PFSK-1 (cell line): Measurements from ENCODE around the gene TMC3.

ENCODE experiments used
- FOXP2 ChIP-seq: optimal IDR thresholded peaks from 2 replicates; pipeline ENCODE3; 2011; ENCODE audit warnings: borderline replicate concordance, control low read depth, inconsistent platforms; ENCODE audit not compliant: insufficient read depth; ENCODE audit errors: extremely low read length, extremely low read depth
- POLR2AphosphoS5 ChIP-seq: IDR thresholded peaks from 2 replicates; pipeline ENCODE4 v1.6.1; 2012; ENCODE audit warnings: low read depth, mild to moderate bottlenecking, control low read depth, low read length, moderate library complexity
- REST ChIP-seq, 2 experiments: IDR thresholded peaks; 2 replicates each; pipeline versions ENCODE4 v1.6.1 to v1.8.0; 2011 to 2012; ENCODE audit warnings: low read depth in 2 of 2, low read length in 2 of 2, control low read depth in 1 of 2, inconsistent platforms in 1 of 2, mild to moderate bottlenecking in 1 of 2, moderate library complexity in 1 of 2; ENCODE audit not compliant: insufficient read depth in 1 of 2
- SIN3A ChIP-seq: IDR thresholded peaks from 2 replicates; pipeline ENCODE4 v1.6.1; 2012; ENCODE audit warnings: mild to moderate bottlenecking, low read length, moderate library complexity, borderline replicate concordance; ENCODE audit not compliant: insufficient read depth
- TAF1 ChIP-seq: IDR thresholded peaks from 2 replicates; pipeline ENCODE4 v1.6.1; 2012; ENCODE audit warnings: low read length, control low read depth, borderline replicate concordance; ENCODE audit not compliant: insufficient read depth

TMC3 gene

GRCh38 chr15:81413851-81414250 is 39.8 kb upstream of the TMC3 start:
- TF ChIP-seq REST (IDR thresholded peaks at IDR 0.05; ENCODE audit: insufficient read depth in 1 of 2, low read depth in 2 of 2, low read length in 2 of 2) (no peak), SIN3A (no peak), FOXP2 (no peak)

GRCh38 chr15:81411969-81412633 is 38.1 kb upstream of the TMC3 start:
- TF ChIP-seq POLR2AphosphoS5 (no peak), REST (IDR thresholded peaks at IDR 0.05; ENCODE audit: insufficient read depth in 1 of 2, low read depth in 2 of 2, low read length in 2 of 2) (no peak), SIN3A (no peak), FOXP2 (no peak), TAF1 (no peak)

- no peak for TF ChIP-seq POLR2AphosphoS5
- no peak for TF ChIP-seq FOXP2
- TF ChIP-seq REST (IDR thresholded peaks at IDR 0.05; ENCODE audit: insufficient read depth in 1 of 2, low read depth in 2 of 2, low read length in 2 of 2): no peak
- TF ChIP-seq SIN3A: no peak
- no peak for TF ChIP-seq TAF1
These were observed 37.0 kb upstream of the TMC3 start for GRCh38 chr15:81411051-81411450.

GRCh38 chr15:81410318-81410753 is 36.3 kb upstream of the TMC3 start:
- no peak for TF ChIP-seq SIN3A
- TF ChIP-seq TAF1: no peak
- no peak for TF ChIP-seq REST (IDR thresholded peaks at IDR 0.05; ENCODE audit: insufficient read depth in 1 of 2, low read depth in 2 of 2, low read length in 2 of 2)
- no peak for TF ChIP-seq POLR2AphosphoS5
- TF ChIP-seq FOXP2: no peak

- TF ChIP-seq FOXP2: no peak
- TF ChIP-seq SIN3A: no peak
- no peak for TF ChIP-seq REST (IDR thresholded peaks at IDR 0.05; ENCODE audit: insufficient read depth in 1 of 2, low read depth in 2 of 2, low read length in 2 of 2)
- no peak for TF ChIP-seq POLR2AphosphoS5
- TF ChIP-seq TAF1: no peak
These were observed 33.7 kb upstream of the TMC3 start for GRCh38 chr15:81407718-81408117.
